NCI-H2171 (cell line): ENCODE data around the gene SEPTIN10.
"Not testable (repeated sequence)": the region's sequence is repeated elsewhere in the genome, so short reads cannot be mapped to it uniquely, and the experiment has no call there.

Source experiments
- DNase-seq: peaks from one replicate; lab custom pipeline; 2025; lab: John Stamatoyannopoulos, UW

Gene SEPTIN10

GRCh38 chr2:109545828-109546713, 67.7 kb downstream of the SEPTIN10 start:
- peak; percentile 27 for DNase-seq

GRCh38 chr2:109542384-109542783, 71.4 kb downstream of the SEPTIN10 start:
- DNase-seq: no peak

GRCh38 chr2:109538546-109538945, 75.2 kb downstream of the SEPTIN10 start:
- no peak for DNase-seq

- no peak for DNase-seq
Observed at GRCh38 chr2:109537565-109538222, 76.1 kb downstream of the SEPTIN10 start.

- DNase-seq: not testable (repeated sequence)
Observed at GRCh38 chr2:109536556-109536955, 77.2 kb downstream of the SEPTIN10 start.

- no peak for DNase-seq
Observed at GRCh38 chr2:109535217-109535946, 78.4 kb downstream of the SEPTIN10 start.

GRCh38 chr2:109533823-109534222, 79.9 kb downstream of the SEPTIN10 start:
- DNase-seq: no peak

GRCh38 chr2:109532728-109533076, 81.1 kb downstream of the SEPTIN10 start:
- no peak for DNase-seq

GRCh38 chr2:109531896-109532727, 81.7 kb downstream of the SEPTIN10 start:
- no peak for DNase-seq

- no peak for DNase-seq
Observed at GRCh38 chr2:109531221-109531620, 82.5 kb downstream of the SEPTIN10 start.

GRCh38 chr2:109530712-109531111, 83.1 kb downstream of the SEPTIN10 start:
- DNase-seq: no peak

GRCh38 chr2:109529532-109530449, 84.0 kb downstream of the SEPTIN10 start:
- DNase-seq: no peak

- DNase-seq: no peak
Observed at GRCh38 chr2:109528811-109529501, 84.8 kb downstream of the SEPTIN10 start.

- DNase-seq: no peak
Observed at GRCh38 chr2:109527846-109528705, 85.7 kb downstream of the SEPTIN10 start.

GRCh38 chr2:109527079-109527478, 86.7 kb downstream of the SEPTIN10 start:
- DNase-seq: no peak

- DNase-seq: no peak
Observed at GRCh38 chr2:109526442-109526970, 87.3 kb downstream of the SEPTIN10 start.

- no peak for DNase-seq
Observed at GRCh38 chr2:109525836-109526235, 87.9 kb downstream of the SEPTIN10 start.

- no peak for DNase-seq
Observed at GRCh38 chr2:109523536-109524361, 90.0 kb downstream of the SEPTIN10 start.
